Neutrophil (primary cell): ENCODE results near the gene AQR.

ENCODE experiments used
- H3K27ac ChIP-seq: fragments of 200-600 bp; sonication (generic); 2 replicates; pipeline ENCODE4 v1.5.1; 2016; ENCODE audit warnings: mild to moderate bottlenecking, moderate library complexity
- H3K27me3 ChIP-seq: fragments of 200-600 bp; sonication (generic); 2 replicates; pipeline ENCODE4 v1.6.0; 2016; ENCODE audit warnings: mild to moderate bottlenecking
- H3K36me3 ChIP-seq: fragments of 200-600 bp; sonication (generic); 2 replicates; pipeline ENCODE4 v1.5.1; 2017
- H3K4me1 ChIP-seq, 2 experiments: fragments of 200-600 bp in 1 of 2; sonication (generic) in 1 of 2; 1 replicate in 1 of 2; 2 replicates in 1 of 2; pipeline versions ENCODE4 v1.5.1 to v1.6.1; 2013 to 2016; ENCODE audit warnings: low read depth in 1 of 2, low read length in 1 of 2, mild to moderate bottlenecking in 1 of 2, moderate library complexity in 1 of 2; ENCODE audit not compliant: control insufficient read depth in 1 of 2, insufficient read depth in 1 of 2
- H3K4me3 ChIP-seq, 2 experiments: fragments of 200-600 bp in 1 of 2; sonication (generic) in 1 of 2; 1 replicate in 1 of 2; 2 replicates in 1 of 2; pipeline ENCODE4 v1.5.1; 2013 to 2016; ENCODE audit warnings: low read depth in 1 of 2, low read length in 1 of 2, mild to moderate bottlenecking in 1 of 2, moderate library complexity in 1 of 2
- H3K9me3 ChIP-seq: fragments of 200-600 bp; sonication (generic); 2 replicates; pipeline ENCODE4 v1.5.1; 2016
- CTCF ChIP-seq: fragments of 200-600 bp; sonication (generic); IDR thresholded peaks from 2 replicates; pipeline ENCODE4 v1.5.1; 2016; ENCODE audit warnings: antibody characterized with exemption

Gene AQR

GRCh38 chr15:34988027-34988902, 18.7 kb upstream of the AQR start, which contains the start of gene ZNF770:
ZNF770 (minus strand) TSS chr15:34988287; CDS start chr15:34983434, 4,853 bp downstream.
- peak within 1 kb of the TSS; percentile 94 for H3K27ac ChIP-seq
- H3K36me3 ChIP-seq = peaks cover under 1% of the 10 kb centered on the region
- peak within 1 kb of the TSS; percentile 78 to 97 for H3K4me3 ChIP-seq
- peaks cover 51 to 62% of the 10 kb centered on the region in 2 experiments for H3K4me1 ChIP-seq
- H3K27me3 ChIP-seq = no peaks in the 10 kb centered on the region
- peak; percentile 21 for TF ChIP-seq CTCF
- no peaks in the 10 kb centered on the region for H3K9me3 ChIP-seq

GRCh38 chr15:34987609-34988026, 18.1 kb upstream of the AQR start:
- no peak for TF ChIP-seq CTCF
- no peaks in the 10 kb centered on the region for H3K27me3 ChIP-seq
- no peaks in the 10 kb centered on the region for H3K9me3 ChIP-seq
- peak overlapping the region; percentile 78 to 97 for H3K4me3 ChIP-seq
- peaks cover 7% of the 10 kb centered on the region for H3K36me3 ChIP-seq
- peaks cover 51 to 62% of the 10 kb centered on the region in 2 experiments for H3K4me1 ChIP-seq
- peak overlapping the region; percentile 94 for H3K27ac ChIP-seq

GRCh38 chr15:34986771-34987480, 17.4 kb upstream of the AQR start:
- no peak for TF ChIP-seq CTCF
- H3K27ac ChIP-seq = peak overlapping the region; percentile 94
- H3K9me3 ChIP-seq = no peaks in the 10 kb centered on the region
- H3K4me1 ChIP-seq = peaks cover 51 to 62% of the 10 kb centered on the region in 2 experiments
- no peaks in the 10 kb centered on the region for H3K27me3 ChIP-seq
- peak overlapping the region; percentile 78 to 97 for H3K4me3 ChIP-seq
- H3K36me3 ChIP-seq = peaks cover 14% of the 10 kb centered on the region

- Histone ChIP-seq H3K4me3 (peak overlapping the region; percentile 78 to 97), H3K9me3 (no peaks in the 10 kb centered on the region), H3K27ac (peak overlapping the region; percentile 94), H3K36me3 (peaks cover 20% of the 10 kb centered on the region), H3K27me3 (no peaks in the 10 kb centered on the region), H3K4me1 (peaks cover 51 to 56% of the 10 kb centered on the region in 2 experiments)
- TF ChIP-seq CTCF = no peak
Measured at GRCh38 chr15:34986326-34986725, 16.8 kb upstream of the AQR start.

GRCh38 chr15:34984889-34985630, 15.5 kb upstream of the AQR start:
- Histone ChIP-seq H3K36me3 (peaks cover 20% of the 10 kb centered on the region), H3K4me1 (peaks cover 63% of the 10 kb centered on the region in 2 experiments), H3K4me3 (peak overlapping the region; percentile 39 to 97), H3K9me3 (no peaks in the 10 kb centered on the region), H3K27me3 (no peaks in the 10 kb centered on the region), H3K27ac (peak overlapping the region; percentile 94)
- TF ChIP-seq CTCF = no peak
